Measurements from ENCODE around the gene SMG6.
"Not testable (repeated sequence)": the region's sequence is repeated elsewhere in the genome, so short reads cannot be mapped to it uniquely, and the experiment has no call there.

SMG6 gene

DNA sequence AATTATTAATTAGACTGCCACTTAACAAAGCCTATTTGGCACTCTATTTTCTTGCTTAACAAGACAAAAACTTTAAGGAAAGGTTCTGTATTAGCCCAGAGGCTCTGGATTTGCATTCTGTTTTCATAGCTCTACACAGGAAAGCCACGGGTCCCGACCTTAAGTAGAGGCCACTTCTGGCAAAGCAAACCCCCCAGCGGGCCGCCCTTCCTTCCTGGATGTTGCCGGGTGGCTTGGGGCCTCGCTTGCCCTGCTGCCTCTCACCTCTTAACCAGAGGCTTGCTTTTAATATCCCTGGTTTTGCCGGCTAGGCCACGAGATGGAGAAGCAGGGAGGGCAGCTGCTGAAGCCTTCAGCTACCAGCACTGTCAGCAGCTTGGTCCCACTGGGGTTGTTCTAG, 282.9 kb downstream of the SMG6 start:
- DNase-seq = no peak

DNA sequence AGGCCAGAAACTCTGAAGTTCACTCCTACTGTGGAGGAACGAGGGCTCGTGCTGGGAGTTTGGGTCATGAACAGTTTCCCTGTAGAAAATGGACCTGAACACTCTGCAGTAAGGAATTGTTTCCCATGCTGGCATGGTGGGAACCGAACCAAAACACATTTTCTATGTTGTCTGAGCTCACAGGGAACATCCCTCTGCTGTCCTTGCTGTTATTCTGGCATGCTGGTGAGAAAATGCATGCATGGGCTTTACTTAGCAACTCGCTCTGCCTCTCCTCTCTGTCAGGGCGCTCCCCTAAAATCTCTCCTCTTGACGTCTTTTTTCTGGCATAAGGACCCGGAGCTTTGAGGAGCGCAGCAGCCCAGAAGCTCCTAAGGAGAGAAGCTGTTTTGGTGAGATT, 283.9 kb downstream of the SMG6 start:
- no peak for DNase-seq

DNA sequence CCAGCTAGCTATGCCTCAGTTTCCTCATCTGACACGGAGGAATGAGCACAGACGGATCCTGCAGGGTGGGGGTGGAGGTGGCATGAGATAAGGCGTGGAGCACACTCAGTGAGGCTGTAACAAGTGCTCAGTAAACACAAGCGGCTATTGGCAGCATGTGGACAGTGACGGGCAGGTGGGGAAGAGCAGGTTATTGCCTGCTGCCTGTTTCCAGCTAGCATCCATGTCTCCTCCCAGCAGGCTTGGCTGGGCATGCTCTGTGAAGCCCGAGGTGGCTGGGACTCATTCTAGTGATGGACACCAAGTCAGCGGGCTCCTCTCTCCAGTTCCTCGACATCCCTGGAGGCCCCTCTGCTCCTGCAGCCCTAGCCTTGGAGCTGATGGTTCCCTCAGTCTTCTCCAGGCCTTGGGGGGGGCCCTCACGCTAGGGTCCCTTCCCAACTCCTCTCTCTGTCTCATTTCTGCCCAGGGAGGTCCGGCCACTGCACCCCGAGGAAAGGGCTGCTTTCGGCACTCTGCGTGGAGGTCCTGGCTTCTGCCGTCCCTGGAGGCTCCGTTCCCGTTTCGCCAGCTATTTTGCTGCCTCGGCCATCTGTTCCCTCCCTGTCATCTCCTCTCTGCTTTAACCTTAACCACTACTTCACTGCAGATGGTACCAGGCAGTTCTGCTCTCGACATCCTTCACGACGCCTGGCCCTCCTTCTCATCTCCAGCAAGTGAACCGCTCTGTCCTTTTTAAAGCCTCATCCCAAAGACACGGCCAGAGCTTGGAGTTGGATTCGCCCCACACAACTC, 284.7 kb downstream of the SMG6 start:
- DNase-seq = no peak

DNA sequence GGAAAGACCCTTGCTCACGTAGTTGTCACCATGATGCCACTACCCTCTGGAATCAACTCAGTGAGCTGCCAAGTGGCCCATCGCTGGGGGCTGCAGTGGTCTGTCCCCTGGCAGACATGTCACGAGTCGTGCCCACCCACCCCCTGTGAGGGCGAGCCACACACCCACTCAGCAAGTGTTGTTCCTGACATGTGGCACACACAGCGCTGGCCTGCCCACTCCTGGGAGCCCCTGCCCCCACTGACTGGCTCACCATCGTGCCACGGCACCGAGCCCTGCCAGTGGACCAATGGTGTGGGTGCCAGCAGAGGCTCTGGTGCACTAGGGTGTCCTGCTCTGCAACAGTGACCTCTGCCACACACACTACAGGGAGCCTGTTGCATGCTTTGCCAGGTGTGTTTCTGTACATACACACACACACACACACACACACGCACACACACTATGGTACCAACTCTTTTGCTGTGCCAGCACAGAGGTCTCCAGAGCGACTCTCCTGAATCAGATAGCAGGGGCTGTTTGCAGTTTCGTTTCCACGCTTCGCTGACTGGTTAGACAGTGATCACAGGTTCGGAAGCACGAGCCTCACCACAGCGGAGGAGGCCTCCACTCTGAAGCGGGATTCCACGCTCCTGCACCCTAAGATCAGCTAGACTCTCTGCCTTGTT, 286.2 kb downstream of the SMG6 start:
- DNase-seq = no peak

DNA sequence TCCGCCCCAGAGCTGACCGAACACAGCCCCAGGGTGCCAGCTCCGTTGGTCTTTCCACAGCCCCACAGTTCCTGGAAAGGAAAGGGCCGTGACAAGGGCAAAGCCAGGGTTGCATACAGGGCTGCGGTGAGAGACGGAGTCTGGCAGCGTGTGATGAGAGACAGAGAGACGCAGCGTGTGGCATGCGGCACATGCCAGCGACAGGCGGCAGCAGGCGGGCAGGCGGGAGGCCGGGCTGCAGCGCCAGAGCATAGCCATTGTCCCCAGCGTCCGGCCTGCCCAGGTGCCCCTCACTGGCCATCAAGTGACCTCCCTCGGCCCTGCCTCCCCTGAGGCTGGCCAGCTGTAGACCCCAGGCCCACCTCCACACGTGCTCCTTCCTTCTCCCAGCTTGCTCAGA, 287.1 kb downstream of the SMG6 start:
- DNase-seq = no peak

DNA sequence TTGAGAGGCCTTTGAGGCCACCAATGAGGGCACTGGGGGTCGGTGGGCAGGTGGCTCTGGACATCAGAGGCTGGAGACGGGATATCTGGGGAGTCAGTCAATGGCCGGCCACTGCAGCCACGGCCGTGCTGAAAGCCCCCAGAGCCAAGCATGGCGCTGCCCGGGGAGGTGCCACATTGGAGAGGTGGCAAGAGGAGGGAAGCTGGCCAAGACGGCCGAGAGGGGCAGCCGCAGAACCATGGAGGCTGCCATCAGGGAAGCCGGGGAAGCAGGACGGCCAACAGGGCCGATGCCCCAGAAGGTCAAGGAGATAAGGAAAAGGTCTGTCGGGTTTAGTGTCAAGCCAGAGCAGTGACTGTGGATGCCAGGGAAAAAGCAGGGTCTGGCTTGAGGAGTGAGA, 288.3 kb downstream of the SMG6 start:
- no peak for DNase-seq

DNA sequence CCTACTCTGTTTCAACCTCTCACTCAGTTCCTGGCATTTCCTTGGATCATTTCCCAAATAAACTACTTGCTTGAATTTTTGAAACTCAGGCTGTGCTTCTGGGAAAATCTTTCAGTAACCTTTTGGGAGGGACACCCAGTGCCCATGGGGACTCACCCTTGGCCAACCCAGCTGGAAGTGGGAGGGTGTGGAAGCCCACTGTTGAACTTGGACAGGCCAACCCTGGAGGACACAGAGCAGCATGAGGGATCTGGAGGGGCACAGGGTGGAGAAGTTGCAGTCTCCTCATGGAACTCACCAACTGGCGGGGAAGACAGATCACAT, 289.6 kb downstream of the SMG6 start:
- no peak for DNase-seq

DNA sequence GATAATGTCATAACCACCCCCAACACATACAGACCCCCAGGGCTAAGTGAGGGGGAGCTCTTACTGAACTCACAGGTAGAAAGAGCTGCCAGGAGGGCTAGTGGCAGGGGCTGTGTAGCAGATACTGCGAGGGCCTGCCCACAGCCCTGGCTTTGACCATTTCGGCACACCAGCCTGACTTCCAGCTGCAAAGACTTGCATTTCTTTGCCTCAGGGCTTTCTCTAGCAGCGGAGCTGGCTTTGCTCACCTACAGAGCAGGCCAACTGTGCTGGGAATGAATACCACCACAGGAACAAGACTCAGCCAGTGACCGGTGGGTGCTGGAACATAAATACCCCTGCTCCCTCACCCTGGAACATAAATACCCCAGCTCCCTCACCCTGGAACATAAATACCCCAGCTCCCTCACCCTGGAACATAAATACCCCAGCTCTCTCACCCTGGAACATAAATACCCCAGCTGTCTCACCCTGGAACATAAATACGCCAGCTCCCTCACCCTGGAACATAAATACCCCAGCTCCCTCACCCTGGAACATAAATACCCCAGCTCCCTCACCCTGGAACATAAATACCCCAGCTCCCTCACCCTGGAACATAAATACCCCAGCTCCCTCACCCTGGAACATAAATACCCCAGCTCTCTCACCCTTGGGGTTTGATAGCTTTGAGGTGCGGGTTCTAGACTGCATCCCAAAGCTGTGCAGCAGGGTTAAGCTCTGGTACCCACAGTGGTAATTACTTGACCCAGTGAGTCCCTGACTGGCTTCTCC, 290.2 kb downstream of the SMG6 start:
- DNase-seq = not testable (repeated sequence)

DNA sequence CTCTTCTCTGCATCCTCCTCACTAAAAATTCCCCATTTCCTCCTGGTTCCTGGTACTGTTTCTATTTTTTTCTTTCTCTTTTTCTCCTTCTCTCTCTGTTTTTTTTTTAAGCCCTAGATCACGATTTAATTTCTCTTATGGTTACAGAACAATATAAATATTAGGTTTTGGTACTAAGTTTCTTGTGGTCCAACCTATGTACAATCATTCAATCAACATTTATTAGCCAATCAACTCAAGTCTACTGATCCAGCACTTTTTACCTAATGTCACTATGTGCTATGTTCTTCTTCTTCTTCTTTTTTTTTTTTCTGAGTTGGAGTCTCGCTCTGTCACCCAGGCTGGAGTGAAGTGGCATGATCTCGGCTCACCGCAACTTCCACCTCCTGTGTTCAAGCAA, 291.1 kb downstream of the SMG6 start:
- DNase-seq = no peak

DNA sequence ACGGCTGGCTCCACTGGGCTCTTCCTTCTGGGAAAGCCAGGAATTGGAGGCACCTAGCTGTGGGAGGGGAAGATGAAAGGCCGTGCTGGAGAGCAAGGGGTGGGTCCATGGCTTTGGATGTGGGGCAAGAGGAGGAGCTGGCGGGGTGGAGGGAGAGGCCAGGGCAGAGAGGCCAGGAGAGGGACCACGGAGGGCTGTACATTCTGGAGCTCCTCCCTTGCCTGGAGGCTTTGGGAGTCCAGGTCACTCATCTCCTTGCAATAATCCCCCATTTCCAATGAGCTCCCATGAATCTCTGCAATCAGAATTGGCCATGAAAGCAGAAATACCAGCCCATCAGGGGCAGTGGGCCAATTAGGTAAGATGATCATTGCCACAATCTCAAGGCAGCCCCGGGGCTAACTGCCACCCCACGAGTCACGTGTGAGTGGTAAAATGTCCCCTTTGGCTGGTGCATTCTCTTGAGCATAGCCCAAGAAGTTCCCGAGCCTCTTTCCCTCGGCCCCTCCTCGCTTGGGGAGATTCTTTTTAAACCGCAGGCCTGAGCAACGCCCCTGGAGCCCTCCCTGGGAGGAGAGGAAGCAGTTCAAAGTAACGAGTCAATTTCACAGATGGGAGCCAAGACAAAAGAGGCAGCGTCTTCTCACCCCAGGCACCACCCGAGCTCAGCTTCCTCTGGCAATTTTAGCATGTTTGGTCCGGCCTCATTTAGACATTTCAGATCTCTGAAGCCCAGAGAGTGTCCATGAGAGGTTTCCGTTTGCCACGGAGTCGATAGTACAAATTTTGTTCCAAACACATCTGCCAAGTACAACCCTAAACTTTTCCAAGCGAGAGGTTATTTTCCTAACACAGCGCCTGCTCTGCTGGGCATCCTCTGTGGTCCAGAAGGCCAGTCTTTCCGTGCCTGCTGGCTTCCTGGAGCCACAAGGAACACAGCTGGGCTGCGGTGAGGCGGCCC, 291.9 kb downstream of the SMG6 start:
- no peak for DNase-seq
